Muscle of back (tissue), 13 donors: ENCODE measurements around the gene PEAR1. TPM values are rescaled to one million over a fixed set of nuclear protein-coding genes. Genes with fewer than 3 reads are reported as not detected.
A peak's percentile ranks its signal among the peaks of the same experiment; 100 is the strongest.

Experiments used
- DNase-seq, 3 donors: peaks; one replicate each; pipeline versions ENCODE4 v3.0.0 to v3.0.0-alpha.2; 2013
- long read RNA-seq, 9 donors: transcript quantifications; one replicate each; lab custom pipeline, GENCODE V29; 2026
- polyA plus RNA-seq, 10 donors: library from polyadenylated mRNA; unstranded; fragments of 120-200 nt; gene quantifications; one replicate each; pipeline ENCODE4 v1.2.1, GENCODE V29; 2013; ENCODE audit not compliant: insufficient read length in 10 of 10

The PEAR1 gene, protein sequence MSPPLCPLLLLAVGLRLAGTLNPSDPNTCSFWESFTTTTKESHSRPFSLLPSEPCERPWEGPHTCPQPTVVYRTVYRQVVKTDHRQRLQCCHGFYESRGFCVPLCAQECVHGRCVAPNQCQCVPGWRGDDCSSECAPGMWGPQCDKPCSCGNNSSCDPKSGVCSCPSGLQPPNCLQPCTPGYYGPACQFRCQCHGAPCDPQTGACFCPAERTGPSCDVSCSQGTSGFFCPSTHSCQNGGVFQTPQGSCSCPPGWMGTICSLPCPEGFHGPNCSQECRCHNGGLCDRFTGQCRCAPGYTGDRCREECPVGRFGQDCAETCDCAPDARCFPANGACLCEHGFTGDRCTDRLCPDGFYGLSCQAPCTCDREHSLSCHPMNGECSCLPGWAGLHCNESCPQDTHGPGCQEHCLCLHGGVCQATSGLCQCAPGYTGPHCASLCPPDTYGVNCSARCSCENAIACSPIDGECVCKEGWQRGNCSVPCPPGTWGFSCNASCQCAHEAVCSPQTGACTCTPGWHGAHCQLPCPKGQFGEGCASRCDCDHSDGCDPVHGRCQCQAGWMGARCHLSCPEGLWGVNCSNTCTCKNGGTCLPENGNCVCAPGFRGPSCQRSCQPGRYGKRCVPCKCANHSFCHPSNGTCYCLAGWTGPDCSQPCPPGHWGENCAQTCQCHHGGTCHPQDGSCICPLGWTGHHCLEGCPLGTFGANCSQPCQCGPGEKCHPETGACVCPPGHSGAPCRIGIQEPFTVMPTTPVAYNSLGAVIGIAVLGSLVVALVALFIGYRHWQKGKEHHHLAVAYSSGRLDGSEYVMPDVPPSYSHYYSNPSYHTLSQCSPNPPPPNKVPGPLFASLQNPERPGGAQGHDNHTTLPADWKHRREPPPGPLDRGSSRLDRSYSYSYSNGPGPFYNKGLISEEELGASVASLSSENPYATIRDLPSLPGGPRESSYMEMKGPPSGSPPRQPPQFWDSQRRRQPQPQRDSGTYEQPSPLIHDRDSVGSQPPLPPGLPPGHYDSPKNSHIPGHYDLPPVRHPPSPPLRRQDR
- 10 to 100 TPM; 18.1 to 30.3 (median 22.0) TPM for polyA plus RNA-seq
- long read RNA-seq, donor 1, partial matches to known transcripts = 27 of 28 reads
- long read RNA-seq, donor 1, other reads (novel, unspliced or antisense) = 0 of 28 reads
- long read RNA-seq, donor 2 = 0 reads
- long read RNA-seq, donor 3 = 0 reads
- long read RNA-seq, donor 4, partial matches to known transcripts = 11 of 11 reads
- long read RNA-seq, donor 4, other reads (novel, unspliced or antisense) = 0 of 11 reads
- long read RNA-seq, donor 5, full-length matches to known transcripts = 2 of 2 reads
- long read RNA-seq, donor 5, partial matches to known transcripts = 0 of 2 reads
- long read RNA-seq, donor 5, other reads (novel, unspliced or antisense) = 0 of 2 reads
- long read RNA-seq, donor 6, partial matches to known transcripts = 0 of 2 reads
- long read RNA-seq, donor 6, other reads (novel, unspliced or antisense) = 0 of 2 reads
- long read RNA-seq, donor 7 = 0 reads
- long read RNA-seq, donor 8, partial matches to known transcripts = 19 of 20 reads
- long read RNA-seq, donor 8, other reads (novel, unspliced or antisense) = 0 of 20 reads
- long read RNA-seq, donor 9, partial matches to known transcripts = 0 of 2 reads
- long read RNA-seq, donor 9, other reads (novel, unspliced or antisense) = 0 of 2 reads

DNA sequence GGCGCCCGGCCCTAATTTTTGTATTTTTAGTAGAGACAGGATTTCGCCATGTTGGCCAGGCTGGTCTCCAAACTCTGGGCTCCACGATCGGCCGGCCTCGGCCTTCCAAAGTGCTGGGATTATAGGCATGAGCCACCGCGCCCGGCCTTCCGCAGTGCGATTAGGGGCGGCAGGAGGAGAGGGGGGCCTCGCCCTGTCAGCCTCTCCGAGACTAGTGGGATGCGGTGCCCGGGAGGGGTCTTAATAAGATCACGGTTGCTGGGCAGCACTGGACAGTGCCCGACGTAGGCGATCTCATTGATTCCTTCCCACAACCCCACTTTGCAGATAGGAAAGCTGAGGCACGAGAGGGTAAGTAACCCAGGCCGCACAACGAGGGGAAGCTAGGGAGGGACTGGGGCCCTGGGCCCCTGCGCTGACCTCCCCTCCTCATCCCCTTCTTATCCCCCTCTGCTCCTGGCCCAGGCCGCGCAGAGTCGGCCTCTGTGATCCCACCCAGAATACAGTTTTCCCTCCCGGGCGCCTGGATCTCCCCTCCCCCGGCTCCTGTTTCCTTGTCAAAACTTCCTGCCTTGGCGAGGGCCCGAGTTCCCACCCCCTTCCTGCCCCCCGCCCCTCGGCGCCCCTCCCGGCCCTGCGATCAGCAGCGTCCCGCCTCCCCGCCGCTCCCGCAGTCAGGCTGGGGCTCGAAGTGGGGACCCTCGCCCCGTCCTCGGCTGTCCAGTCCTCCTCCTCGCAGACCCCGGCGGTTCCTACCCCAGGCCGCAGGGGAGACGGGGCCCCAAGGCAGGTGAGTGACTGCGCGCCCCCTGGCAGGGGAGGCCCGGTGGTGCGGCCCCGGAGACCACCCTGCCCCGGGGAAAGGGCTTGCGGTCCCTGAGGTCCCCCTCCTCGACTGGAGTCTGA is at the start of gene PEAR1:
Gene PEAR1 (plus strand): TSS at position 671 of the 906 bp plus-strand sequence. CDS start 10,209 bp downstream, outside the sequence.
- DNase-seq = peak in 2 of 3 donors; percentile 73 to 87

DNA sequence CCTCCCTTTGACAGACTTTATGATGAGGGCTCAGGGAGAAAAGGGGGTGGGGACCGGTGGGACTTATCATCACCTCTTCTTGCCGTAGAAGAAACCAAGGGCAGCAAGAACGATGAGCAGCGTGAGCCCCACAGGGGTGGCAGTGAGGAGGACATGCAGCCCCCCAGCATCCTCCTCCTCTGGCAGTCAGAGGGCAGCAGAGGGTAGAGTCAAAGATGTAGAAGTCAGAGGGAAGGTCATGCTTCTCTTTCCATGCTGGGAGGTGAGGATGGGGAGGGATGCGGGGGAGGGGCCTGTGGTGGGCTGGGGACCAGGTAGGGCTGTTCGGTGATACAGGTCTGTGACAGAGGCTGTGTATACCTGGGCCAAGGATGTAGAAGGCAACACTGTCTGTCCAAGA is 49.4 kb upstream of the PEAR1 start:
- DNase-seq = no peak

DNA sequence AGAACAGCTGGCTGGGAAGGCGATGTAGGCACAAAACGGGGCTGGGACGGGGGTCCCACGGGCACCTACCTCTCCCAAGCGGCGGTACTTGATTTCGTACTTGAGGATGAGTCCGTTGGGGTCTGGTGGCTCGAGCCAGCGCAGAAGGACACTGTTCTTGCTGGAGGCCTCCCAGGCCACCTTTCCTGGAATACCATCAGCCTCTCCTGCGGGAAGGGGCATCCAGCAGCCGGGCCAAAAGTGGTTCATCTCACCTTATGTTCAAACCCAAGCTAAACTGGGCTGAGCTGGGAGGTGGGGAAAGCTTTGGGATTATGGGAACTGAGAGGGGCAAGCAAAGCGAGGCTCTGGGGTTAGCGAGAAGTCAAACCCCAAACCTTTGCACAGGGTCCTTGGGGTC is 48.9 kb upstream of the PEAR1 start:
- no peak for DNase-seq

DNA sequence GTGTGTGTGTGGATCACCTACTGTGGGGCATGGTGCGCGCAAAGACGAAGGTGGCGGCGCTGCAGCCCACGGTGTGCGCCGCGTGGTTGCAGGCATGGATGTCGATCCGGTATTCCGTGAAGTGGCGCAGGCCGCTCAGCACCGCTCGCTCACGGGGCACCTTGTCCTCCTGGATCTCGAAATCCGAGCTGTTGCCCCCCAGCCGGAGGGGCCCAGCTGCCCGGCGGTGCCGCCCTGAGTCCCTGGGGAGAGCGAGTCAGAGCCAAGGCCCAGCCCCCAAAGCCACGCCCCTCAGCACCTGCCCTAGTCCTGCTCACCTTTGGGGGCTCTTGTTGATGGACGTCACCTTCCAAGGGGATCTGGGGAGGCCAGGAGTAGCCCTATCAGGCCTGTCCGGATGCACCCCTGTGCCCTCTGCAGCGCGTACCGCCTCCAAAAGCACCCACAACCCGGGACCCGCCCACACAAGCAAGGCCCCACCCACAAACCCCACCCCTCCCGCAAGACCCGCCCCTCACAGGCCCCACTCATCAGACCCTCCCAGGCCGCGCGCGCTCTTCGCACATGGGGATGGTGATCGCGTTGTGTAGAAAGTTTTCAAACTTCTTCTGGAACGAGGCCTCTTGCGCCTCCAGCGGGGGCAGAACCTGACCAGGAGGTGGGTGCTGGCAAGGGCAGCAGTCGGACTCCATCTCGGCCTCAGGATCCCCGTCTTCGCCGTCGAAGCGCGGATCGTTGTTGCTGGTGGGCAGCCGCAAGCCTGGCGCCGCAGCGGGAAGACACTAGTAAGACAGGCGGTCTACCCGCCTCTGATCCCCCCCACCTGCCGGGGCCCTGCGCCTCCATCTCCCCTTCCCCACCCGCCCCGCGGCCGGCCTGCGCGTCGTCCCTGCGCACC is 48.2 kb upstream of the PEAR1 start:
- DNase-seq = peak in 1 of 3 donors; percentile 26

DNA sequence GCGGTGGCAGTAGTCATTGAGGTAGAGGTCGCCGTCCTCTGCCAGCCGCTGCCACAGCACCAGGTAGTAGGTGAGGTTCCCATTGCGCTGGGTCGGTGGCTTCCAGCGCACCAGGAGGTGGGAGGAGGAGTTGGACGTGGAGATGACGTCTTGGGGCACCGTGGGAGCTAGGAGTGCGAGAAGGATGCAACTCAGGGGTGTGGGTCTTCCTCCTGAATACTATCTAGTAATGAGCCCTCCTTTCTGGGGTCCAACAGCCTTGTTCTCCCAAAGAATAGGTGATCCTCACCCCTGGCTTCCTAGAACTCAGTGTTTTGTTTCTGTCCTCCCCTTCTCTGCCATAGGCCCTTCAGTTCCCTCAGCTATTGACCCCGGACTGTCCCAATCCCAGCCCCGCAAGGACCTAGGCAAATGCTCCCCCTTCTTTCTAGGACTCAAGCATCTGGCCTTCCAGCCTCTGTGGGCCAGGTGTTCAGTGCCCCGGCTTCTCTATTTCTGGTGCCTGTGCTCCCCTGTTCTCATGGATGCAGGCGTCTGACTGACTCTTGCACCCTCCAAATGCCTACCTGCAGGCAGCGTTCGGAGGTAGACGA is 47.5 kb upstream of the PEAR1 start:
- no peak for DNase-seq

DNA sequence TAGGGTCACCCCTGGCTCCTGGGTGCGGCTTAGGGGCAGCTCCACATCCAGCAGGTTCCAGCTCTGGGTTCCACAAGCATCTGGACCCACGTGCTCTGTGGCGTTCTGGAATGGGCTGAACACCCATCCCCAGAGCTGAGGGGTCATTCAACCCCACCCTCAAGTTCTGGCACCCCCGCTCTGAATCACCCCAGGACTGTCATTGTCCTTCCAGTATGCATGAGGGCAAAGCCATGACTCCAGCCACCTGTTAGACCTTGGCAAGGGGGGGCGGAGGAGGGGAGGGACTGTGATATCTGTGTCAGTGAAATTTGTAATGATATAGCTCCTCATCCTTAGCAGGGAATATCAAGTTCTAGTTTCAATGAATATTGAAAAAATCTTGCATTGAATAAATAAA is 46.9 kb upstream of the PEAR1 start:
- DNase-seq = no peak

DNA sequence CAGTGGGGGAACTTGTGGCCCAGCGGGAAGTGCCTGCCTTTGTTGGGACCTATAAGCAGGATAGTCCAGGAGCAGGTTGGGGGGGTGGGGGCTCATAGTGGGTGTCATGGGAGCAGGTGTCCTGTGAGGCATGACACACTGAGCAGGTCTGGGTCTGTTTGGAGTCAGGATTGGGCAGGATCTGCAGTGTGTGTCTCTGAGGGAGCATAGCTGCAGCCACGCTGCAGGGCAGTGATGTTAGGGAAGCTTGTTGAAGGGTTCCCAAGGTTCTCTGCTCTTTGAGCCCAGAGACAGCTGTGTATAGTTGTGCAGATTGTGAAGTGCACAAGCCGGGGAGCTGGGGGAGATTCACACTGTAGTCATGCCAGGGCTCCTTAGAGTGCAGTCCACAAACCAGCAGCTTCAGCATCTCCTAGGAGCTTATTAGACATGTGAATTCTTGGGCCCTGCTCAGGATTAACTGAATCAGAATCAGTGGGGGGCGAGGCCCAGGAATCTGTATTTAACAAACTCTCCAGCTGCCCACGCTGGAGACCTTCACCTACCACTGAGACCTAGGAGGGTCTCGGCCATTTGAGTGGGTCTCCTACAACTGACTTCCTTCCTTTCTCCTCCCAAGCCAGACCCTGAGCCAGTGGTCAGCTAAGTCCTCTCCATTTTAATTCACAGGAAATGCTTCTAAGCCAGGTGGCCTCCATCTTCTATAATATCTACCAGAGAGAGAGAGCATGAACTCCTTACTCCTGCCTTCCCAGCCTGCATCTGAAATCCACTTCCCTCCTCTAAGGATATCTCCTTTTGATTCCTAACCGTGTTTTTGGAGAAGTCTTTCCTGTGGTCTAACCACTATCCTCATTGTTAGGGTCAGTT is 45.7 kb upstream of the PEAR1 start:
- DNase-seq = no peak

DNA sequence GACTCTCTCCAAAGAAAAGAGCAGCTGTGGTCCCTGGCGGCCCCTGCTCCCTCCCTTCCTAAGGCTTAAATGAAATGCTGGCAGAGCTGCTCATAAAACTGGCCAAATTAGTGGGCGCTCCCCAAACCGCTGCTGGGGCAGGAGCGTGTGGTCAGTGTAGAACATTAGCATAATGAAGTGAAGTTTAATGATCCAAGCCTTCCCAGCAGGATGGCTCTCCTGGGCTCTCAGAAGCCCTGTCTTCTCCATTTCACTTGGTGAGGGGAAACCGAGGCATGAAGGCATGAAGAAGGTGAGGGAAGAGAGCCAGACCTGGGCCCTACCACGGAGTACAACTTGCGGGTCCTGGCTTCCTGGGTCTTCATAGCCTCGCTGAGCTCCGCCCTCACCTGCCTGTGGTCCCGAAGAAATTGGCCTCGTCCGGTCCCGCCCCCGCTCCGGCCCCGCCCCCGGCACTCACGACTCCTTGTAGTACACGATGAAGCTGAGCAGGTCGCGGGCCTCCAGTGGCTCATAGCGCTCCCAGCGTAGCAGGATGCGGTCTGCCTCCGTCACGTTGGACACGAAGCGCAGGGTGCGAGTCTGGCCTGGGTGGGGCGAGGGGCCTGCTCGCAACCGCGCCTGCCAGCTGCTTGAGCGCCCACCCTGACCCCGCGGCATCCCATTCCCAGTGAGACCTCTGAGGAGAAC is 44.9 kb upstream of the PEAR1 start:
- DNase-seq = peak in 1 of 3 donors; percentile 44

DNA sequence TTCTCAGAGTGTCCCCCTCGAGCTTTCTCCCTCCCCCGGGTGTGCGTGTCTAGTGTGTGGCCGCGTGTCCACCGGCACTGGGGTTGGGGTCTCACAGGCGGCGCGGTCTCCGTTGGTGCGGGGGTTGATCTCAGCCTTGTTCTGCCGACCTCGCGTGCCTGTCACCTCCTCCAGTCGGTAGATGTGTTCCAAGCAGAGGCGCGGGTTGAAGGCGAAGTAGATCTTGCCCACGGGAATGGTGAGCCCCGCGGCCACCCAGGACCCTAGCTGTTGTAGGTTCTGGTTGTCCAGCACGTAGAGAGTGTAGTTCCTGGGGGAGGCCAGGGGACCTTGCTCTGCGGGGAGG is 44.4 kb upstream of the PEAR1 start:
- no peak for DNase-seq

DNA sequence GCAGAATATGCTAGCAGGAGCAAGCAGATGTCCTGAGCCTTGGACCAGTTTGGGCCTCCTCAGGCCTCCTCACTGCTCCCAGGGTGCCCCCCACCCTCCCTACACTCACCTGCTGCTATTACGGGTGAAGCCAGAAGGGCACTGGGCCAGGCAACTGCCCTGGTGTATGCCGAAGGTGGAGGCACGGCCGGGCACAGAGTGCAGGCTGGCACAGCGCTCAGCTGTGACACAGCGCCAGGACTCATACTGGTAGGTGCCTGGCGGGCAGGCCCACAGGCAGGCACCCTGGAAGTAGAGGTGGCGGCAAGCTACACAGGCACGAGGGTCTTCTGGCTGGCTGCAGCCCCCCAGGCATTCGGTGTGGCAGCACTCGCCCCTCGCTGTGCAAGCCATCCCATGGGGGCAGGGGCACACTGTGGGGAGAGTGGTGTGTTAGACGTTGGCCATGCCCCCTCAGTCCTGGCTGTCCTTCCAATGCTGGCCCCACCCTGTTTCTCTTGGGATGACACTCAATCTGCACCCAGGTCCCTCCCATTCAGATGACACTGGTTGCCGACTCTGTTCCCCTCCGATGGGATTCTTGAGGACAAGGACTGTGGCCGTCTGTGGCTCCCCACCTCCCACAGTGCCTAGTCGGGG is 41.6 kb upstream of the PEAR1 start:
- no peak for DNase-seq

DNA sequence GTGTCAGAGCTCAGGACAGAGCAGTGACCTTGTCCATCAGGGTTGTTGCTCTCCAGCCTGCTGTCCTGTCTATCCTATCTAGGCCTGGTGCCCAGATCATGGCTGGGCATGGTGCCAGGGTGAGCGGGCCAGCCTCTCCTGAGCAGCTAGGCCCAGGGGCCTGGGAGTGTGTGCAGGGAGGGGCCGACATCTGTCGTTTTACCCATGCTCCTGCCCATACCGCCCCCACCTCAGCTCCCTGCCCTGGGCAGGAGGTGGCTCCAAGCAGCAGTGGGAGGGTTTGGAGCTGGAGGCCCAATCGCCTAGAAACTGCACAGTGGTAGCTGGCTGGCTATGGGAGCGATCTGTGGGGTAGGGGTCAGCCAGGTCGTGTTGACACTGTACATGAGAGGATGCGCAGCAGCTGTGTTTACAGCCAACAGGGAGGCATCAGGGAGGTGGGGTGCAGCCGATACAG is 41.1 kb upstream of the PEAR1 start:
- peak; percentile 67 to 73 (median 72) for DNase-seq

DNA sequence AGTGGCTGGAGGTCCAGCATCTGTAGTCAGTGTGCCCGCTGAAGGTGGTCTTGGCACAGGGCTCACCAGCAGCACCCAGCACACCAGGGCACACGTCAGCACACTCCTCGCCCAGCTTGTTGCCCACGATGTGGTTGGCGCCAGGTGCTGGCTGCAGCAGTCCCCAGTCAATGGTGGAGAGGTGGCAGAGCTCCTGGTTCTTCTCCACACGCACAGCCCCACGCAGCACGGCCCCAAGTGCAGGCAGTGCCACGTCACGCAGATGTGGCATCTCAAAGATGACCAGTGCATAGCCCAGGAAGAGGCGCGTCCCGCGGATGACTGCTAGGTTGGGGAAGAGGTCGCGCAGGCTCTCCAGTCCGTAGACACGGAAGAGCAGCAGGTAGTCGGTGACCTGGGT is 39.8 kb upstream of the PEAR1 start:
- no peak for DNase-seq

DNA sequence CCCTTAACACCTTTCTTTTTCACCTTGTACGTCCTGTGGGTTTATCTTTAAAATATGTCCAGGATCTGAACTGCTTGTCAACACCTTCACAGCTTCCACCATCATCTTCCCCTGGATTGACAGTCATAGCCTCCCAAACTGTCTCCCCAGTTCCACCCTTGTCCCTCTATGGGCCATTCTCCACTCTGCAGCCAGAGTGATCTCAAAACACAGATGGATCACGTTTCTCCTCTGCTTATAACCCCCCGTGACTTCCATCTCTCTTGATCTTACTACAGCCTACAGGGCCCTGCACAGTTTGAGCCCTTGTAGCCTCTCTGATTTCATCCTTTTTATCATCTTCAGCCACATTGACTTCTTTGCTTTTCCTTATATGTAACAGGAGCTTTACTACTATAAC is 38.9 kb upstream of the PEAR1 start:
- DNase-seq = no peak

DNA sequence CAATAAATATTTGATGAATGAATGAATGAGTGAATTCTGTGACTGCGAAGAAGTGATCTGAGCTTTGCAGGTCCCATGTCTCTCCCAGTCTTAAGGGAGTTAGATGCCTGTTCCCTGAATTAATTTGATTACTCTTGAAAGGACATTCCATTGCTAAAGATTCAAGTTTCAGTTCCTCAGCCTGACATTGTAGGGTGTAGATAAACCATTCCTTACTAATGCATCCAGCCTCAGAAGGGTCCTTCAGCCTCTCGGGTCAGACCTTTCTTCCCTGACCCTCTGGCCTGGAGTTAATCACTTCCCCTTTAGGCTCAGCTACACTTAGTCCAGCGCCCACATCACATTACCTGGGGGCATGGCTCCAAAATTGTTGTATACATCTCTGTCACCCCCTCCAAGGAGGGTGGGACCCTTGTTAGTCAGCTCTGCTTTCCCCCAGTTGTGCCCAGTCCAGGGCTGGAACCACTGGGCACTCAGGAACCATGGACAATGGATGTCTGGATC is 37.2 kb upstream of the PEAR1 start:
- DNase-seq = no peak

DNA sequence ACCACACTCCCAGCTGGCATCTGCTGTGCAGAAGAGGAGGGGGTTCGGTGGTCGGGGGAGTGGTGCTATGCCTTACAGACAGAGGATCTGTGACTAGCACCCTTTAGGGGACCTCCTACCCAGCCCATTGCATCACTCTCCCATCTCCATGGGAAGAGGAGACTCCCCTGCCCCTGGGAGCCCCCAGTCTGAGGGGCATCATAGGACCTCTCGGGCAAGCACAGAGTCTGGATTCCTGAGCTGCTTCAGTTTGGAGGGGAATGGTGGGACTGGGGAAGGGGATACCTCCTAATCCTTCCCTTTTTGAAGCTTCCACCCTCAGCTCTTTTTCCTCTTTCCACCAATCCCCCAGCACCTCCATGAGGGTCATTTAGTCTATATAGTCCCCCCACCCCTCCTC is 36.0 kb upstream of the PEAR1 start:
- no peak for DNase-seq

DNA sequence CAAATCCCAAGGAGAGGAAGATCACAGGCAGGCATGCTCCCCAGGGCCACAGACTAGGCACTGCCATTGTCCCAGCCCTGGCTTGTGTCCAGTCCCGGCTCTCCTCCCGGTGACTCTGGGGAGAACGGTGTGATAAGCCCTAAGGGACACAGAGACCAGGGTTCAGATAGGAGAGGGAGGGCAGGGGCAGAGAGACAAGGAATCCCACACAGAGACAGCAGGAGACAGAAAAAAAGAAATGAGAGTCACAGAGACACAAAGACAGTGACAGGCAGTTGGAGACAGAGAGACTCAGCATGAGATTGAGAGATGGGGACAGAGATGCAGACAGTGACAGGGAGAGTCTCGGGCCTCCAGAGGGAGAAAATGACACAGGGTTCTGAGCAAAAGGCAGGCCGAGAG is 35.0 kb upstream of the PEAR1 start:
- DNase-seq = no peak
